ENCODE measurements around the gene CTNNBL1.

DNA sequence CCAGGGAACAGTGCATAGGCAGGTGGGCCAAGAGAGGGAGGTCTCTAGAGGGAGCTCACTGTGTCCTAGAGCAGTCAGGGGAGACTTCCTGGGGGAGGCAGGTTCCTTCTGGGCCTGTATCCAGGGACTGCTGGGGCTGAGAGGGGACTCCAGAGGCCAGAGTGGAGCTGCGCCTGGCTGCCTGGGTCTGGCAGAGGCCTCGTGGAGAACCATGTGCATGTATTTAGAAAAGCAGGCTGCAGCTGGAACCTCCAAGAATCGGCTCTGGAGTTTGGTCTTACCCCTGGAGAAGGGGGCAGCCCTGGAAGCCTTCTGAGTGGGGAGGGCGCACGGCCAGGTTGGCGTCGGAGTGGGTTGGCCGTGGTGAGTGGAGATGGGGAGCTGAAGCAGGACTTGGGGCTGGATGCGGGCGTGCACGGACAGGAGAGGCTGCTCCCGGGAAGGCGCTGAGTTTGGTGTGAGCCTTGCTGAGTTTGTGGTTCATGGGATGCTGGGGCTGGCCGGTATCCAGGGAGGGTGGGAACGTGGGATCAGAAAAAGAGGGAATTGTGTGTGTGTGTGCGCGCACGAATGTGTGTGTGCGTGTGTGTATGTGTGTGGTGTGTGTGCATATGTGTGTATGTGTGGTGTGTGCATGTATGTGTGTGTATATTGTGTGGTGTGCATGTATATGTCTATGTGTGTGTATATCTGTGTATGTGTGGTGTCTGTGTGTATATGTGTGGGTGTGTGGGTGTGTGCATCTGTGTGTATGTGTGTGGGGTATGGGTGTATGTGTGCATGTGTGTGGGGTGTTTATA, 219.9 kb downstream of the CTNNBL1 start:
- TF ChIP-seq POLR2A (IDR thresholded peaks at IDR 0.05) = no peak
- TF ChIP-seq CTCF (IDR thresholded peaks at IDR 0.05) = no peak
